AG09309 (cell line): Measurements from ENCODE around the gene PPFIBP1.

Experiments used
- DNase-seq: peaks from one replicate; pipeline ENCODE4 v3.0.0-alpha.2; 2010; ENCODE audit warnings: low read depth
- H3K4me3 ChIP-seq: 2 replicates; pipeline ENCODE4 v1.5.1; 2011; ENCODE audit warnings: mild to moderate bottlenecking, low read depth, low read length, moderate library complexity; ENCODE audit not compliant: control insufficient read depth
- CTCF ChIP-seq: IDR thresholded peaks from 2 replicates; pipeline ENCODE4 v1.5.1; 2011; ENCODE audit warnings: mild to moderate bottlenecking, low read depth, low read length, inconsistent platforms; ENCODE audit not compliant: insufficient read depth, control insufficient read depth; ENCODE audit errors: missing control alignments

Gene PPFIBP1

GRCh38 chr12:27657296-27657695 is 133.3 kb downstream of the PPFIBP1 start:
- no peak overlapping the region for H3K4me3 ChIP-seq
- DNase-seq = no peak
- no peak for TF ChIP-seq CTCF

GRCh38 chr12:27665704-27666103 is 141.7 kb downstream of the PPFIBP1 start:
- TF ChIP-seq CTCF = no peak
- DNase-seq = no peak
- H3K4me3 ChIP-seq = no peak overlapping the region

GRCh38 chr12:27666510-27666909 is 142.5 kb downstream of the PPFIBP1 start:
- H3K4me3 ChIP-seq = no peak overlapping the region
- DNase-seq = no peak
- TF ChIP-seq CTCF = no peak

GRCh38 chr12:27667540-27667939 is 143.5 kb downstream of the PPFIBP1 start:
- no peak overlapping the region for H3K4me3 ChIP-seq
- peak; percentile 76 for DNase-seq
- no peak for TF ChIP-seq CTCF

- no peak for DNase-seq
- no peak for TF ChIP-seq CTCF
- no peak overlapping the region for H3K4me3 ChIP-seq
Observed at GRCh38 chr12:27672051-27672450, 148.0 kb downstream of the PPFIBP1 start.

GRCh38 chr12:27672643-27673042 is 148.6 kb downstream of the PPFIBP1 start:
- H3K4me3 ChIP-seq = no peak overlapping the region
- TF ChIP-seq CTCF = no peak
- no peak for DNase-seq
